ENCODE measurements around the gene KMT2C.
"Not testable (repeated sequence)": the region's sequence is repeated elsewhere in the genome, so short reads cannot be mapped to it uniquely, and the experiment has no call there.

KMT2C gene

DNA sequence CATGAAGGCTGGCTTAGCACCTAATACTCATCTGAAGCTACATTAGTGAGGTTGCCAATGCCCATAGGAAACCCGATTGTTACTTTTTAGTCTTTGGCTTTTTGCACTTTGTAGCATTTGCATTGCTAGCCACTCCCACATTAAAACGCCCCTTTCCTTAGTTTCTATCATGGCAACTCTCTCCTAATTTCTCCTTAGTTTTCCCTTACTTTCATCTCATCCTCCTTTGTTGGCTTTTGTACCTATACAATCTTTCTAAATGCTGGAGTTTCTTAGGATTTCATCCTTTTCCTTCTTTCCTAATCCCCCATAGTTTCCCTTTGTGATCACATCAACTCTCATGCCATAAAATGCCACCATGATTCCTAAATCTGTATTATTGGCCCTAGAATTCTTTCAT, 168.9 kb downstream of the KMT2C start:
- TF ChIP-seq PRDM1 (tag by site-specific recombination; IDR thresholded peaks at IDR 0.05): peak; percentile 93
- H3K4me3 ChIP-seq (ENCODE audit: low read depth, low read length); H3K4me1 ChIP-seq (ENCODE audit: control insufficient read depth, insufficient read depth, low read length); H3K9me3 ChIP-seq (ENCODE audit: control insufficient read depth, insufficient read depth, low read depth, low read length); H3K27ac ChIP-seq (ENCODE audit: extremely low read depth, low read depth, low read length); CTCF ChIA-PET; POLR2A ChIA-PET: not testable (repeated sequence)
- H3K36me3 ChIP-seq (ENCODE audit: control insufficient read depth in 2 of 2, insufficient read depth in 1 of 2, low read length in 2 of 2): peaks cover 0 to 17% of the 10 kb centered on the region in 2 experiments; a peak in 1 of 3 replicates

DNA sequence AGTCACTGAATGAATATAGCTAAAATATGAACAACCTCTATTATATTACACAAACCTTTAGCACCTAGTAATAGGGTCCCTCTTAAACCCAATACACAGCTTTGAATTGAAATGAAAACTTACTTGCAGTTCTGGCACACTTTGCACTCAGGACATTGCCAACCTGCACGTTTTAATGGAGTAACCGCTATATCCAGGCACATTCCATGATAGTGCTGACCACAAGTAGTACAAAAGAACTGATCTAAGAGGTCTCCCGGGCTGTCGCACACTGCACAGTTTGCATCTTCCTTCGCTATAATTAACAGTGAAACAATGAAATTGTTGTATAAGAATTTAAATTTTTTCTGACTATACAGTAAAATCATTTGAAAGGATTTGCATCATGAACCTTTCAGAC, 170.9 kb downstream of the KMT2C start:
- H3K4me1 ChIP-seq (ENCODE audit: control insufficient read depth, insufficient read depth, low read length); H3K9me3 ChIP-seq (ENCODE audit: control insufficient read depth, insufficient read depth, low read depth, low read length); H3K4me3 ChIP-seq (ENCODE audit: low read depth, low read length); POLR2A ChIA-PET; H3K27ac ChIP-seq (ENCODE audit: extremely low read depth, low read depth, low read length); CTCF ChIA-PET: not testable (repeated sequence)
- peaks cover 0 to 12% of the 10 kb centered on the region in 2 experiments; a peak in 1 of 3 replicates for H3K36me3 ChIP-seq (ENCODE audit: control insufficient read depth in 2 of 2, insufficient read depth in 1 of 2, low read length in 2 of 2)

DNA sequence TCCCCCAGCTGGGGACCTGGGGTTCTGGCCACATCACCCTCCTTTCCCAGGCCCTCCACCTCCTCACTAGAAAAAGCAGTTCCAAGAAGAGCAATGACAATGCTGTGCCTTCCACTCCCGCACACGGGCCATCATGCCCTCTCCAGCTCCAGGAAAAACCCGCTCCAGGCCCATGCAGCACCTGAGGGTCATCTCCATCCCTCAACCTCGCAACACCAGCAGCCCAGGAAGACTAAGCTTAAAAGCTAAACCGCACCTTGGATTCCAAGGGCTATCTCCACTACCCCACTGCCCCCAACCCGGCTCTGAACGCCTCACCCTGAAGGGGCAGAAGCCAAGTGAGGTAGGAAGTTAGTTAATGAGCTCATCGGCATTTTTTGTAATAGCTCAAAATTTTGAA, 173.7 kb downstream of the KMT2C start:
- POLR2A ChIA-PET; H3K9me3 ChIP-seq (ENCODE audit: control insufficient read depth, insufficient read depth, low read depth, low read length); H3K4me1 ChIP-seq (ENCODE audit: control insufficient read depth, insufficient read depth, low read length); H3K27ac ChIP-seq (ENCODE audit: extremely low read depth, low read depth, low read length); CTCF ChIA-PET; H3K4me3 ChIP-seq (ENCODE audit: low read depth, low read length): not testable (repeated sequence)
- H3K36me3 ChIP-seq (ENCODE audit: control insufficient read depth in 2 of 2, insufficient read depth in 1 of 2, low read length in 2 of 2): peaks cover 0 to 22% of the 10 kb centered on the region in 2 experiments; a peak in 1 of 3 replicates

DNA sequence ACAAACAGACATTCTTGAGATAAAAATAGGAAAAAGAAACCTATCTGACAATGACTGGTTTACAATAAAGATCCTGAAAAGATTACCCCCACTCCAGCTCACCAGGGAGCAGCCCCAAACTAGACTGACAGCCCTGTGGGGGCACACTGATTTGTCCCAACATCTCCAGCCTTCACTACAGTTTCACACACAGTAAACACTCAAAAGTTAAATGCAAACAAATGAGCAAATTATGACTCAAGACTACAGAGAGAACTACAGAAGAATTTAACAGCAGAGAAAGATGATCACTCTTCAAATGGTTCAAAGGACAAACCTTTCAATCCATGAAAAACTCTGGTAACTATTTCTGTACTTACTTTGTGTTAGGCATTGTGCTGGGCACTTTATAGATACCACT, 176.2 kb downstream of the KMT2C start:
- H3K4me1 ChIP-seq (ENCODE audit: control insufficient read depth, insufficient read depth, low read length); H3K9me3 ChIP-seq (ENCODE audit: control insufficient read depth, insufficient read depth, low read depth, low read length); H3K4me3 ChIP-seq (ENCODE audit: low read depth, low read length); POLR2A ChIA-PET; CTCF ChIA-PET; H3K27ac ChIP-seq (ENCODE audit: extremely low read depth, low read depth, low read length): not testable (repeated sequence)
- peak; percentile 37 for TF ChIP-seq GLIS1 (tag by site-specific recombination; IDR thresholded peaks at IDR 0.05)
- peaks cover 0 to 22% of the 10 kb centered on the region in 2 experiments; a peak in 1 of 3 replicates for H3K36me3 ChIP-seq (ENCODE audit: control insufficient read depth in 2 of 2, insufficient read depth in 1 of 2, low read length in 2 of 2)

DNA sequence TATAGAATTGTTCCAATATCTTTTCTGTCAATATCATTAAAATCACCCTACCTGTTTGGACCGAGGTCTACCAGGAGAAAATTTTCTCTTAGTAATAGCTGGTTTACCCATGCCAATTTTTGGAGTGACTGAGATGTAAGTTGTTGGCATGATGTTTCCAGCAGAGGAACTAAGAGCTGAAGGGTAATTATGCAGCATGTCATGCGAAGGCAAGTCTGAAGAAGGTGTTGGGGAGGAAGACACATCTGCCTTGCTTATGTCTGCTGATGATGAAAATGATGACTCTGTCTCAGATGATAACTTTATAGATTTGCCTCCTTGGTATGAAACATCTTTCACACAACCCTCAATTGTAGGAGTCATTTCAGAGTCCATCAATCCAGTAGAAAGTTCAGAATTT, 188.0 kb downstream of the KMT2C start:
- CTCF ChIA-PET; H3K4me3 ChIP-seq (ENCODE audit: low read depth, low read length); H3K9me3 ChIP-seq (ENCODE audit: control insufficient read depth, insufficient read depth, low read depth, low read length); POLR2A ChIA-PET; H3K4me1 ChIP-seq (ENCODE audit: control insufficient read depth, insufficient read depth, low read length); H3K27ac ChIP-seq (ENCODE audit: extremely low read depth, low read depth, low read length): not testable (repeated sequence)
- H3K36me3 ChIP-seq (ENCODE audit: control insufficient read depth in 2 of 2, insufficient read depth in 1 of 2, low read length in 2 of 2): peaks cover 0 to 26% of the 10 kb centered on the region in 2 experiments; a peak in 1 of 3 replicates

DNA sequence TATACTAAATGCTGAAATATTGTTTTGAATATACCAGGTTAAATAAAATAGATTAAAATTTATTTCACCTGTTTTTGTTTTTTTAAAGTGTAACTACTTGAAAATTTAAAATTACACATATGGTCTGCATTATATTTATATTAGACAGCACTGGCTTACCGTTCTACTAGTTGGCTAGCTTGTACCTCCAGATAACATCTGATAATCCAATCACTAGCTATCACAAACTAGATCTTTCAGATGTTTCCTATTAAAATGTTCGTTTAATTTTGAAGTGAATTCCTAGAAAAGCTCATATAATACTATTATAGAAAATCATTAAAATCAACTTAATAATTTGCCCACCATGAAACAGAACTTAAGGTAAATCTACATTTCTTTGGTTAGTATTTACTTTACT, 190.4 kb downstream of the KMT2C start:
- POLR2A ChIA-PET; H3K4me3 ChIP-seq (ENCODE audit: low read depth, low read length); H3K9me3 ChIP-seq (ENCODE audit: control insufficient read depth, insufficient read depth, low read depth, low read length); H3K27ac ChIP-seq (ENCODE audit: extremely low read depth, low read depth, low read length); H3K4me1 ChIP-seq (ENCODE audit: control insufficient read depth, insufficient read depth, low read length): not testable (repeated sequence)
- CTCF ChIA-PET: interaction anchor here (0.5 kb wide), 1 partner anchor 216 kb away, joined by 3 read pairs; no protein-coding TSS in a partner anchor
- peaks cover 0 to 11% of the 10 kb centered on the region in 2 experiments; a peak in 1 of 3 replicates for H3K36me3 ChIP-seq (ENCODE audit: control insufficient read depth in 2 of 2, insufficient read depth in 1 of 2, low read length in 2 of 2)

DNA sequence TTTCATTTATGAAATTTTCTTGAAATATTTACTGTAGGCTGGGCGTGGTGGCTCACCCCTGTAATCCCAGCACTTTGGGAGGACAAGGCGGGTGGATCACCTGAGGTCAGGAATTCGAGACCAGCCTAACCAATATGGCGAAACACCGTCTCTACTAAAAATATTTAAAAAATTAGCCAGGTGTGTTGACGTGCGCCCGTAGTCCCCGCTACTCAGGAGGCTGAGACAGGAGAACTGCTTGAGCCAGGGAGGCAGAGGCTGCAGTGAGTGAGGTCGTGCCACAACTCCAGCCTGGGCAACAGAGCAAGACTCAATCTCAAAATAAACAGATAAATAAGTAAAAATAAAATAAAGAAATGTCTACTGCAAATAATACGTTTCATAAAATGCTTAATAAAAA, 192.3 kb downstream of the KMT2C start:
- H3K36me3 ChIP-seq (ENCODE audit: control insufficient read depth in 2 of 2, insufficient read depth in 1 of 2, low read length in 2 of 2); CTCF ChIA-PET; H3K4me3 ChIP-seq (ENCODE audit: low read depth, low read length); H3K9me3 ChIP-seq (ENCODE audit: control insufficient read depth, insufficient read depth, low read depth, low read length); POLR2A ChIA-PET; H3K4me1 ChIP-seq (ENCODE audit: control insufficient read depth, insufficient read depth, low read length); H3K27ac ChIP-seq (ENCODE audit: extremely low read depth, low read depth, low read length): not testable (repeated sequence)

DNA sequence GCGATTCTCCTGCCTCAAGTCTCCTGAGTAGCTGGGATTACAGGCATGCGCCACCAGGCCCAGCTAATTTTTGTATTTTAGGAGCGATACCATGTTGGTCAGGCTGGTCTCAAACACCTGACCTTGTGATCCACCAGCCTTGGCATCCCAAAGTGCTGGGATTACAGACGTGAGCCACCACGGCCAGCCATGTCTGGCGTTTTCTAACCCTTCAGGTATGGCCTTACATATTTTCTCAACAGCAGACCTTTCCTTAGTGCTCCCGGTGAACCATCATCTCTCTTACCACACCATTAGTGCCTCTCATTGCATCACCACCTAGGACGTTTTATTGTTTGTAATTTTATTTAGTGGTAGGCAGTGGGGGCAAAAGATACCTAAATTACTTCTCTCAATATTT, 194.5 kb downstream of the KMT2C start:
- H3K4me1 ChIP-seq (ENCODE audit: control insufficient read depth, insufficient read depth, low read length); H3K36me3 ChIP-seq (ENCODE audit: control insufficient read depth in 2 of 2, insufficient read depth in 1 of 2, low read length in 2 of 2); H3K27ac ChIP-seq (ENCODE audit: extremely low read depth, low read depth, low read length); H3K4me3 ChIP-seq (ENCODE audit: low read depth, low read length); POLR2A ChIA-PET; H3K9me3 ChIP-seq (ENCODE audit: control insufficient read depth, insufficient read depth, low read depth, low read length): not testable (repeated sequence)
- CTCF ChIA-PET: interaction anchor here (0.6 kb wide), 1 partner anchor 17 kb away, joined by 3 read pairs; no protein-coding TSS in a partner anchor

DNA sequence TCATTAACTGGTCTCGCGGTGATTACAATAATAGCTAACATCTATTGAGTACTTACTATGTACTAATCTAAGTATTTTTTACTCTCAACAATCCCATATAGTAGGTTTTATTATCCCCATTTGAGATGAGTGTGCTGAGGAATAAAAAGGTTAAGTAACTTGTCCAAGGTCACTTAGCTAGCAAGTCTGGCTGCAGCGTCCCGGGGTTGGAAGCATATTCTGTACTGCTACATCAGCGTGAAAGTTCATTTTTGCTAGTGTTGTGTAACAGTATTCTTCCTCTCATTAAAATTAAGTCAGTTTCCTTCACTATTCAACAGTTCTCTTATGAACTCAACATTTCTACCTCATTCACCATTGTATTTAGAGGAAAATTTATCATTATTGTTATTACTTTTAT, 199.5 kb downstream of the KMT2C start:
- H3K27ac ChIP-seq (ENCODE audit: extremely low read depth, low read depth, low read length); H3K4me1 ChIP-seq (ENCODE audit: control insufficient read depth, insufficient read depth, low read length); H3K4me3 ChIP-seq (ENCODE audit: low read depth, low read length); CTCF ChIA-PET; POLR2A ChIA-PET; H3K36me3 ChIP-seq (ENCODE audit: control insufficient read depth in 2 of 2, insufficient read depth in 1 of 2, low read length in 2 of 2); H3K9me3 ChIP-seq (ENCODE audit: control insufficient read depth, insufficient read depth, low read depth, low read length): not testable (repeated sequence)

DNA sequence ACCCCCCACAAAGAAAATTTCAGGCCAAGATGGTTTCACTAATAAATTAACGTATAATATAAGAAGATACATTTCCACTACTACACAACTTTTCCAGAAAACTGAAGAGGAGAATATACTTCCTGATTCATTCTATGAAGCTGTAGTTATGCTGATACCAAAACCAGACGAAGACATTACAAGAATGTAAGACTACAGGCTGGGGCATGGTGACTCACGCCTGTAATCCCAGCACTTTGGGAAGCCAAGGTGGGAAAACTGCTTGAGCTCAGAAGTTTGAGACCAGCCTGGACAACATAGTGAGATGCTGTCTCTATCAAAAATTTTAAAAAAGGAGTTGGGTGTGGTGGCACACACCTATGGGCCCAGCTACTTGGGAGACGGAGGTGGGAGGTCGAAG, 201.4 kb downstream of the KMT2C start:
- peaks cover 0 to 10% of the 10 kb centered on the region in 2 experiments; a peak in 2 of 3 replicates for H3K36me3 ChIP-seq (ENCODE audit: control insufficient read depth in 2 of 2, insufficient read depth in 1 of 2, low read length in 2 of 2)
- H3K27ac ChIP-seq (ENCODE audit: extremely low read depth, low read depth, low read length); H3K4me3 ChIP-seq (ENCODE audit: low read depth, low read length); CTCF ChIA-PET; H3K4me1 ChIP-seq (ENCODE audit: control insufficient read depth, insufficient read depth, low read length); H3K9me3 ChIP-seq (ENCODE audit: control insufficient read depth, insufficient read depth, low read depth, low read length): not testable (repeated sequence)
- POLR2A ChIA-PET: interaction anchor here (0.6 kb wide), 1 partner anchor 51 kb away, joined by 3 read pairs; no protein-coding TSS in a partner anchor
